OCI-LY1 (cell line): ENCODE results near the gene GPN1.
"Not testable (repeated sequence)": the region's sequence is repeated elsewhere in the genome, so short reads cannot be mapped to it uniquely, and the experiment has no call there.

ENCODE experiments used
- H2AFZ ChIP-seq: fragments of 200-600 bp; sonication (generic), shearing (Covaris generic); 2 replicates; pipeline ENCODE4 v1.6.0; 2014; ENCODE audit warnings: antibody characterized with exemption, mild to moderate bottlenecking, low read length
- H3F3A ChIP-seq: fragments of 200-600 bp; sonication (generic), shearing (Covaris generic); 2 replicates; pipeline ENCODE4 v1.6.0; 2014; ENCODE audit warnings: mild to moderate bottlenecking, antibody characterized with exemption, low read length, moderate library complexity; ENCODE audit not compliant: insufficient read depth
- H3K27ac ChIP-seq: fragments of 200-600 bp; sonication (generic); 2 replicates; pipeline ENCODE4 v1.5.1; 2014; ENCODE audit warnings: low read length, mixed run types, mild to moderate bottlenecking, low read depth; ENCODE audit not compliant: poor library complexity, severe bottlenecking
- H3K27me3 ChIP-seq: fragments of 200-600 bp; sonication (generic); 2 replicates; pipeline ENCODE4 v1.6.0; 2014; ENCODE audit warnings: antibody characterized with exemption, mild to moderate bottlenecking, low read length, moderate library complexity; ENCODE audit not compliant: insufficient read depth
- H3K36me3 ChIP-seq: fragments of 200-600 bp; sonication (generic); 2 replicates; pipeline ENCODE4 v1.6.1; 2014; ENCODE audit warnings: mild to moderate bottlenecking, antibody characterized with exemption, low read length, moderate library complexity, mixed read lengths; ENCODE audit not compliant: insufficient read depth
- H3K4me1 ChIP-seq: fragments of 200-600 bp; sonication (generic); 2 replicates; pipeline ENCODE4 v1.5.1; 2014; ENCODE audit warnings: mild to moderate bottlenecking, low read length, moderate library complexity; ENCODE audit not compliant: insufficient read depth, severe bottlenecking
- H3K4me2 ChIP-seq: fragments of 200-600 bp; sonication (generic), shearing (Covaris generic); 2 replicates; pipeline ENCODE4 v1.6.1; 2014; ENCODE audit warnings: low read length
- H3K4me3 ChIP-seq: fragments of 200-600 bp; sonication (generic); 2 replicates; pipeline ENCODE4 v1.5.1; 2014; ENCODE audit warnings: low read length, low read depth, mild to moderate bottlenecking, mixed read lengths; ENCODE audit not compliant: poor library complexity, severe bottlenecking
- H3K79me2 ChIP-seq: fragments of 200-600 bp; shearing (Covaris generic); 2 replicates; pipeline ENCODE4 v1.6.1; 2016; ENCODE audit warnings: mixed run types, low read length, mixed read lengths; ENCODE audit not compliant: insufficient read depth
- H3K9ac ChIP-seq: fragments of 200-600 bp; sonication (generic), shearing (Covaris generic); 2 replicates; pipeline ENCODE4 v1.6.1; 2014; ENCODE audit warnings: mild to moderate bottlenecking, low read length, mixed read lengths
- H3K9me2 ChIP-seq: fragments of 200-600 bp; sonication (generic), shearing (Covaris generic); 2 replicates; pipeline ENCODE4 v1.6.1; 2014; ENCODE audit warnings: low read depth, mild to moderate bottlenecking, low read length, mixed read lengths
- H3K9me3 ChIP-seq: fragments of 200-600 bp; shearing (Covaris generic); 2 replicates; pipeline ENCODE4 v1.6.1; 2014; ENCODE audit warnings: low read length, mixed read lengths
- H4K20me1 ChIP-seq: fragments of 200-600 bp; sonication (generic), shearing (Covaris generic); 2 replicates; pipeline ENCODE4 v1.6.0; 2016; ENCODE audit warnings: mild to moderate bottlenecking, low read length; ENCODE audit not compliant: insufficient read depth
- CTCF ChIP-seq: fragments of 200-600 bp; sonication (generic), shearing (Covaris generic); IDR thresholded peaks from 2 replicates; pipeline ENCODE4 v1.5.1; 2017; ENCODE audit warnings: mild to moderate bottlenecking, antibody characterized with exemption, low read length, moderate library complexity, mixed read lengths
- EZH2 ChIP-seq: fragments of 200-600 bp; sonication (generic), shearing (Covaris generic); IDR thresholded peaks from 2 replicates; pipeline ENCODE4 v1.8.0; 2017; ENCODE audit warnings: borderline replicate concordance, mixed run types, mild to moderate bottlenecking, antibody characterized with exemption, low read length, moderate library complexity, mixed read lengths

GPN1 gene

GRCh38 chr2:27593240-27593639 lies 35.6 kb upstream of the GPN1 start:
- Histone ChIP-seq H3K9me3 (peaks cover 25% of the 10 kb centered on the region), H2AFZ (no peak overlapping the region), H3K4me2 (no peak overlapping the region), H3K4me1 (no peaks in the 10 kb centered on the region), H3K79me2 (peaks cover 70% of the 10 kb centered on the region), H3K27me3 (no peaks in the 10 kb centered on the region), H3K27ac (no peak overlapping the region), H3F3A (no peaks in the 10 kb centered on the region), H3K9ac (no peak overlapping the region), H3K36me3 (peaks cover 23% of the 10 kb centered on the region), H3K4me3 (no peak overlapping the region), H4K20me1 (no peaks in the 10 kb centered on the region), H3K9me2 (no peaks in the 10 kb centered on the region)
- TF ChIP-seq EZH2 (no peak), CTCF (no peak)

- not testable (repeated sequence) for H4K20me1 ChIP-seq, H3K4me3 ChIP-seq, H3K9me2 ChIP-seq, H3K27me3 ChIP-seq, H3K9ac ChIP-seq, H3K4me1 ChIP-seq, H3K27ac ChIP-seq, H3F3A ChIP-seq, H3K4me2 ChIP-seq, H2AFZ ChIP-seq
- Histone ChIP-seq H3K9me3 (peaks cover 25% of the 10 kb centered on the region), H3K36me3 (peaks cover 23% of the 10 kb centered on the region), H3K79me2 (peaks cover 61% of the 10 kb centered on the region)
These were observed 34.7 kb upstream of the GPN1 start for GRCh38 chr2:27594020-27594703.

GRCh38 chr2:27595412-27595811 lies 33.4 kb upstream of the GPN1 start:
- H3K9me2 ChIP-seq, H3K27me3 ChIP-seq, H2AFZ ChIP-seq, H3K9ac ChIP-seq, H3K27ac ChIP-seq, H3K4me1 ChIP-seq, H3F3A ChIP-seq, H3K4me2 ChIP-seq, H3K4me3 ChIP-seq, H4K20me1 ChIP-seq: not testable (repeated sequence)
- Histone ChIP-seq H3K36me3 (peaks cover 34% of the 10 kb centered on the region), H3K79me2 (peaks cover 49% of the 10 kb centered on the region), H3K9me3 (peaks cover 16% of the 10 kb centered on the region)

- no peak overlapping the region for H3K27ac ChIP-seq
- H3F3A ChIP-seq: no peaks in the 10 kb centered on the region
- no peak overlapping the region for H3K4me2 ChIP-seq
- H3K79me2 ChIP-seq: peaks cover 39% of the 10 kb centered on the region
- no peaks in the 10 kb centered on the region for H4K20me1 ChIP-seq
- no peak overlapping the region for H2AFZ ChIP-seq
- H3K36me3 ChIP-seq: peaks cover 45% of the 10 kb centered on the region
- no peaks in the 10 kb centered on the region for H3K4me1 ChIP-seq
- no peak overlapping the region for H3K4me3 ChIP-seq
- H3K27me3 ChIP-seq: no peaks in the 10 kb centered on the region
- TF ChIP-seq CTCF (no peak), EZH2 (no peak)
- no peaks in the 10 kb centered on the region for H3K9me2 ChIP-seq
- H3K9me3 ChIP-seq: peaks cover 12% of the 10 kb centered on the region
- H3K9ac ChIP-seq: no peak overlapping the region
These were observed 32.2 kb upstream of the GPN1 start for GRCh38 chr2:27596627-27597026.
